Prostate gland (tissue), 2 donors: ENCODE results near the gene IMPDH2.

Source experiments
- CTCF ChIP-seq, 4 experiments: fragments of 200-600 bp in 2 of 4; fragments of 450-650 bp in 2 of 4; sonication (generic) in 2 of 4; IDR thresholded peaks; 1 replicate in 3 of 4; 2 replicates in 1 of 4; pipeline ENCODE4 v1.5.1; 2016 to 2019; ENCODE audit warnings: antibody characterized with exemption in 4 of 4, mild to moderate bottlenecking in 2 of 4, moderate library complexity in 2 of 4
- POLR2AphosphoS5 ChIP-seq: sonication (generic); formaldehyde crosslinking; IDR thresholded peaks from one replicate; pipeline ENCODE4 v1.6.1; 2017; ENCODE audit warnings: antibody characterized with exemption

- TF ChIP-seq CTCF (IDR thresholded peaks at IDR 0.05) (no peak), POLR2AphosphoS5 (no peak)
These were observed 4.7 kb downstream of the IMPDH2 start for GRCh38 chr3:49024449-49024848.
